ENCODE results near the gene PIEZO1. TPM values are rescaled to one million over a fixed set of nuclear protein-coding genes. Genes with fewer than 3 reads are reported as not detected.

PIEZO1 gene
- total and polyA plus RNA-seq, 10 of the 15 experiments (the other 5 are each of a cell fraction or from before 2014, with no cell fraction given), result 1.3 to 169 (median 33.4) TPM

- RAD21 ChIA-PET (ENCODE audit: unreplicated experiment), result no interaction called here
- in situ Hi-C loops (cut with MboI), result no loop called here
Observed at GRCh38 chr16:88818575-88818874, 33.5 kb upstream of the PIEZO1 start.

More at GRCh38 chr16:88818575-88818874, 33.5 kb upstream of the PIEZO1 start:
- no peak overlapping the region for H2AFZ ChIP-seq (ENCODE audit: control insufficient read depth, low read depth, low read length)
- no peaks in the 10 kb centered on the region for H3K36me3 ChIP-seq (ENCODE audit: control insufficient read depth in 2 of 2, insufficient read depth in 2 of 2, low read length in 1 of 2)
- H3K9ac ChIP-seq (ENCODE audit: control insufficient read depth, insufficient read depth, low read length), result no peak overlapping the region
- no peak overlapping the region for H3K4me2 ChIP-seq (ENCODE audit: control insufficient read depth, insufficient read depth)
- no peaks in the 10 kb centered on the region for H3K27me3 ChIP-seq (replicated peaks in 1 of 2; ENCODE audit: control insufficient read depth in 2 of 2, insufficient read depth in 2 of 2, low read length in 1 of 2)
- ChIA-PET POLR2A (no interaction called here), SMC1A (ENCODE audit: uncharacterized antibody, unreplicated experiment) (no interaction called here), CTCF (interaction anchor here (0.6 to 1.5 kb wide), 2 partner anchors 39 to 48 kb away, joined by 3 to 6 read pairs; partner anchors contain the start of genes GALNS and TRAPPC2L)
- H3K27ac ChIP-seq (ENCODE audit: control insufficient read depth, insufficient read depth), result no peak overlapping the region
- no peaks in the 10 kb centered on the region for H3K79me2 ChIP-seq (ENCODE audit: control insufficient read depth, insufficient read depth, low read length)
- FAIRE-seq (no peak), DNase-seq (ENCODE audit: low read depth, low spot score) (no peak), ATAC-seq (no peak)
- WGBS (ENCODE audit: insufficient coverage, insufficient replicate concordance, low lambda C conversion rate, missing lambda C conversion rate), result 89% methylated on average over 18 of the region's 18 CpGs
- no peaks in the 10 kb centered on the region for H4K20me1 ChIP-seq (ENCODE audit: control insufficient read depth, insufficient read depth)
- no peak overlapping the region for H3K4me3 ChIP-seq
- H3K4me1 ChIP-seq (ENCODE audit: control insufficient read depth, insufficient read depth, low read length), result no peaks in the 10 kb centered on the region
- intact Hi-C loops (cut with micrococcal nuclease; ENCODE audit: unreplicated experiment), result no loop called here
- TF ChIP-seq SMAD1 (IDR thresholded peaks at IDR 0.05; ENCODE audit: low read depth, partially characterized antibody) (no peak), ZNF217 (IDR thresholded peaks at IDR 0.05) (no peak), NFYB (IDR thresholded peaks at IDR 0.05; ENCODE audit: insufficient read depth, low read depth, low read length) (no peak), WRNIP1 (IDR thresholded peaks at IDR 0.05; ENCODE audit: borderline replicate concordance, low read depth, low read length) (no peak), TBL1XR1 (IDR thresholded peaks at IDR 0.05; ENCODE audit: low read depth, low read length) (no peak), EGR1 (IDR thresholded peaks at IDR 0.05; ENCODE audit: borderline replicate concordance in 1 of 2, low read depth in 2 of 2, low read length in 2 of 2) (no peak), MEF2B (IDR thresholded peaks at IDR 0.05; ENCODE audit: partially characterized antibody, poor library complexity, severe bottlenecking) (no peak), ZNF592 (IDR thresholded peaks at IDR 0.05) (no peak)
- TF ChIP-seq, protein P1, sequence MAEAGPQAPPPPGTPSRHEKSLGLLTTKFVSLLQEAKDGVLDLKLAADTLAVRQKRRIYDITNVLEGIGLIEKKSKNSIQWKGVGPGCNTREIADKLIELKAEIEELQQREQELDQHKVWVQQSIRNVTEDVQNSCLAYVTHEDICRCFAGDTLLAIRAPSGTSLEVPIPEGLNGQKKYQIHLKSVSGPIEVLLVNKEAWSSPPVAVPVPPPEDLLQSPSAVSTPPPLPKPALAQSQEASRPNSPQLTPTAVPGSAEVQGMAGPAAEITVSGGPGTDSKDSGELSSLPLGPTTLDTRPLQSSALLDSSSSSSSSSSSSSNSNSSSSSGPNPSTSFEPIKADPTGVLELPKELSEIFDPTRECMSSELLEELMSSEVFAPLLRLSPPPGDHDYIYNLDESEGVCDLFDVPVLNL (IDR thresholded peaks at IDR 0.05; ENCODE audit: low read depth, low read length), result no peak
- TF ChIP-seq, protein P2, sequence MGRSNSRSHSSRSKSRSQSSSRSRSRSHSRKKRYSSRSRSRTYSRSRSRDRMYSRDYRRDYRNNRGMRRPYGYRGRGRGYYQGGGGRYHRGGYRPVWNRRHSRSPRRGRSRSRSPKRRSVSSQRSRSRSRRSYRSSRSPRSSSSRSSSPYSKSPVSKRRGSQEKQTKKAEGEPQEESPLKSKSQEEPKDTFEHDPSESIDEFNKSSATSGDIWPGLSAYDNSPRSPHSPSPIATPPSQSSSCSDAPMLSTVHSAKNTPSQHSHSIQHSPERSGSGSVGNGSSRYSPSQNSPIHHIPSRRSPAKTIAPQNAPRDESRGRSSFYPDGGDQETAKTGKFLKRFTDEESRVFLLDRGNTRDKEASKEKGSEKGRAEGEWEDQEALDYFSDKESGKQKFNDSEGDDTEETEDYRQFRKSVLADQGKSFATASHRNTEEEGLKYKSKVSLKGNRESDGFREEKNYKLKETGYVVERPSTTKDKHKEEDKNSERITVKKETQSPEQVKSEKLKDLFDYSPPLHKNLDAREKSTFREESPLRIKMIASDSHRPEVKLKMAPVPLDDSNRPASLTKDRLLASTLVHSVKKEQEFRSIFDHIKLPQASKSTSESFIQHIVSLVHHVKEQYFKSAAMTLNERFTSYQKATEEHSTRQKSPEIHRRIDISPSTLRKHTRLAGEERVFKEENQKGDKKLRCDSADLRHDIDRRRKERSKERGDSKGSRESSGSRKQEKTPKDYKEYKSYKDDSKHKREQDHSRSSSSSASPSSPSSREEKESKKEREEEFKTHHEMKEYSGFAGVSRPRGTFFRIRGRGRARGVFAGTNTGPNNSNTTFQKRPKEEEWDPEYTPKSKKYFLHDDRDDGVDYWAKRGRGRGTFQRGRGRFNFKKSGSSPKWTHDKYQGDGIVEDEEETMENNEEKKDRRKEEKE (IDR thresholded peaks at IDR 0.05), result no peak
- no peaks in the 10 kb centered on the region for H3K9me3 ChIP-seq (replicated peaks; ENCODE audit: control insufficient read depth, insufficient read depth, low read length)
- no TSS peak for BruUV-seq (replicated peaks)

Data from GM12878 (cell line).